HS-27A (cell line): Measurements from ENCODE around the gene B3GNT8.
"Not testable (repeated sequence)": the region's sequence is repeated elsewhere in the genome, so short reads cannot be mapped to it uniquely, and the experiment has no call there.

Experiments
- DNase-seq: peaks from one replicate; pipeline ENCODE4 v3.0.0-alpha.2; 2012; ENCODE audit warnings: low read depth, missing footprints

The B3GNT8 gene

DNA sequence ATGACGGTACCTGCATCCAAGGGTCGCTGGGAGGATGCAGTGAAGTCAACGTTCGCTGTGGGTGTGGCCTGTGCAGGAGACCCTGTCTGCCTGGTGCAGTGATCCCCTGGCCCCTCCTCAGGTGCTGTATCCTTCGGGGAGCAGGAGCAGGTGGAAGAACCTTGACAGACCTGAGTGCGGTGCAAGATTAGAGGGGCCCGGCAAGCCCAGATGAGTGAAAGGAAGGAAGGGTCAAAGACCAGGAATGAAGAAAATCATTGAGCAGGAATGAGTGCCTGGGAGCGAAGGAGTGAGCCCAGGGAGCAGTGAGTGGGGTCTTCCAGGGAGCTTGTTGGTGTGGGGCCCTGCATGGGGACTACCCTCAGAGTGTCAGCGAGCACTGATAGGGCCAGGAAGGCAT is 12.7 kb downstream of the B3GNT8 start:
- no peak for DNase-seq

- no peak for DNase-seq
These were observed 13.2 kb downstream of the B3GNT8 start for GRCh38 chr19:41413947-41414346.

- DNase-seq = no peak
These were observed 14.2 kb downstream of the B3GNT8 start for GRCh38 chr19:41412953-41413352.

- DNase-seq = no peak
These were observed 15.3 kb downstream of the B3GNT8 start for GRCh38 chr19:41411968-41412265.

DNA sequence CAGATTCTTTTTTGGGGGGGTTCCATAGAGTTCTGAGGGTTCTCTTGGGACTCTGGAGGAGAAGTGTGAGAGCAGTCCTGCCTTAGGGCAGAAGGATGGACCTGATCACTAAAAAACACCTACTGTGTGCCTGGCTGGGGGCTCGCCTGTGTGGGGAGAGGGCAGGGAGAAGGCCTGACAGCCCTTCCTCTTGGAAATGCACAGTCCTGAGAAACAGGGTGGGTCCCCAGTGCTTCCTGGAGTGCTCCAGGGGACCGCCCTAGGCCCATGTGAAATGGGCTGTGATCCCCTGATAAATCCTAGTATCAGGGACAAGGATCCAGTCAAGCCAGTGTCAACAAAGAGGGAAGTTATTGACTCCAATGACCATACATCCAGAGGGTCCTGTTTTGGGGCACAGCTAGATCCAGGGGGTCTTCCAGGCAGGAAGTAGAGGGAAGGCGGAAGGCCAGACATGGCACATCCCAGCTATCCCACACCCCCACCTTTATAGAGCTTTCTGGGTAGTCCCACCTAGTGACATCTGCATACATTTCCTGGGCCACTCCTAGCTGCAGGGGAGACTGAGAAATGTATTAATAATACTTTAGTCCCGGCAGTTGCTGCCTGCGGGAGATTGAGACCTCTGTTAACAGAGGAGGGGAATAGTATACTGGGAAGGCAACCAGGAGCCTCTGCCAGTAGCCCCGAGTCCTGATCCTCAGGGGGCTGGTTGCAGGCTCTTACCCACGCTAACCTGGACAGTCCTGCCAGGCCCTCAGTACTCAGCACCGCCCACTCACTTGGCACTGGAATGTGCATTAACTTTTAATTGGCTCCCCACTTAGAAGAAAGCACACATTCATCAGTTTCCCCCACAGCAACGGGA is 15.8 kb downstream of the B3GNT8 start:
- no peak for DNase-seq

GRCh38 chr19:41410336-41411054 is 16.7 kb downstream of the B3GNT8 start:
- no peak for DNase-seq

- DNase-seq = no peak
These were observed 17.9 kb downstream of the B3GNT8 start for GRCh38 chr19:41409288-41409687.

DNA sequence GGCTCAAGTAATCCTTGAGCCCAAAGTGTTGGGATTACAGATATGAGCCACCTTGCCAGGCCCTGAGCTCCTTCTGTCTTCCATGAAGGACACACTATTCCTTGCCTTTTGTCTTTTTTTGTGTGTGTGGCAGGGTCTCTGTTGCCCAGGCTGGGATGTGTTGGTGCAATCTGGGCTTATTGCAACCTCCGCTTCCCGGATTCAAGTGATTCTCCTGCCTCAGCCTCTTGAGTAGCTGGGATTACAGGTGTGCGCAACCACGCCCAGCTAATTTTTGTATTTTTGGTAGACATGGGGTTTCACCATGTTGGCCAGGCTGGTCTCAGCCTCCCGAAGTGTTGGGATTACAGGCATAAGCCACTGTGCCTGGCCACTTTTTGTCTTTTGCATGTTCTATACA is 18.3 kb downstream of the B3GNT8 start:
- not testable (repeated sequence) for DNase-seq

GRCh38 chr19:41408256-41408655 is 18.9 kb downstream of the B3GNT8 start:
- DNase-seq = no peak

DNA sequence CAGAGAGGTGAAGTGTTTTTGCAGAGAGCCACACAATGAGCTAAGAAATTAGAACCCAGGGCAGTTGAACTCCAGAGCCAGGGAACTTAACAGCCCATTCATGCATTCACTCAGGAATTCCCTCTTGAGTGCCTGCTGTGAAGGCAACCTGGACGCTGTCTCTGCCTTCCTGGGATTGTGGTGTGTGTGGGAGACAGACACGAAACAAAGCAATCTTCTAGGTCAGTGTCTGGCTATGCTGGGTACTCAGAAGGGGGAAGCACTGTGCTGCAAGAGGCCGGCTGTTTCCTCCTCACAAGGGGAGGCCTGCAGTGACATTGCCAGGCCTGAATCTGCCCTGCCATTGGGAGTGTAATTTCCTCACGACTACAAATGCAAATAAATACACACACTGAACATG is 19.9 kb downstream of the B3GNT8 start:
- DNase-seq = no peak

GRCh38 chr19:41405776-41406175 is 21.4 kb downstream of the B3GNT8 start:
- DNase-seq = no peak

DNA sequence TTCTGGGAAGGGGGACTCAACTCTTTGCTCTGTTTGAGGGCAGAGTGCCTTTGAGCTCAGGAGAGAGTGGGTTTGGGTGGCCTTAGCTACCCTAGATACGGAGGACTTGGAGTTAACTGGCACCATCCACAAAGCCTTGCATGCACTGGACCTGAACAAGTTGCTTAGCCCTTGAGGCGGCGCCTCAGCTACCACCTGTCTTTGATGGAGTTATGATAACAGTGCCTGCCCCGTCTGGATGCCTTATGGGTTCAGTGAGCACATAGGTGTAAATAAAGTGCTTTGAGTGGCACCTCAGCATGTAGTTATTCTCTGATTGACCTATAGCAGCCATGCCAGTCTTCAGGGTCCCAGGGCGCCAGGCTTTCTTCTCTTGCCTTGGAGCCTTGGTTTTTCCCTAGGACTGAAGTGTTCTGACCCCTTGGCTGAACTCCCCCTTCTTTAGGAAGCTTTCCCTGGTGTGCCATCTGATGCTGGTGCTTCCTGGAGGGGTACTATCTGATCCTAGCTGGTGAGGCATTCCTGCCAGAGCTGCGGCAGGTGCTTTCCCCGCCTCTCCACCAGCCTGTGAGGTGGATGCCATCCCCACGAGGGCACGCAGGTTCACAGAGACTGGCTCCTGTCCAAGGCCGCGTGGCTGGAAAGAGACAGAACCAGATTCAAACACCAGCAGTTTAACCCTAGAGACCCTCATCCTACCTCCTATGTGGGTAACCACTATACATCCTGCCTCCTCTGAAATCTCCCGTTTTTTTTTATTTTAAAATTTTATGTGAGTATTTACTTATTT is 23.8 kb downstream of the B3GNT8 start:
- DNase-seq = no peak

DNA sequence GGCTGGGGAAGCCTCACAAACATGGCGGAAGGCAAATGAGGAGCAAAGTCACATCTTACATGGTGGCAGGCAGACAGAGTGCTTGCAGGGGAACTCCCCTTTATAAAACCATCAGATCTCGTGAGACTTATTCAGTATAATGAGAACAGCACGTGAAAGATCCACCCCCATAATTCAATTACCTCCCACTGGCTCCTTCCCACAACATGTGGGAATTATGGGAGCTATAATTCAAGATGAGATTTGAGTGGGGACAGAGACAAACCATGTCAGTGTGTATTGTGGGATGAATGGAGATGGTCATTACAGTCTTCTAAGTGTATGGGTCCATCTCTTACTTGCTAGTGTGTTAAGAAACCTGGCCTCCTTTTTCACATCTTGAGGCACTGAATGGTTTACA is 25.2 kb downstream of the B3GNT8 start:
- no peak for DNase-seq

DNA sequence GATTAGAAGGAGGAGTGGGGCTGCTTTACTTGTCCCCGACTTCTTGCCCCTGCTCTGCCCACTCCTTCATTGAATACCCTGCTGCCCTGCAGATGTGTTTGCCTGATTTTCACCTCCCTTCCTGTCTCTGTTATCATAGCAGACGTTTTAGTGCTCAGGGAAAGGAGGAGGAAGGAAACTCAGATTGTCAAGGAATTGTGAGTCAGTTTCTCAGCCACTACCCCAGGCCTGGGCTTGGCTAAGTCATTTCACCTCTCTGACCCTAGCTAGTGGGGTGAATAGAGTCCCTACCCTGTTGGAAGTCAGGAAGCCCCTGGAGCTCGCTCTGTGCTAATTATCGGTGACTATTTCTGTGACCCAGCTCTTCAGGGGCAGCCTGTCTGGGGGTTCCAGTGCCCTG is 25.7 kb downstream of the B3GNT8 start:
- DNase-seq = no peak

- no peak for DNase-seq
These were observed 27.6 kb downstream of the B3GNT8 start for GRCh38 chr19:41399525-41399924.

DNA sequence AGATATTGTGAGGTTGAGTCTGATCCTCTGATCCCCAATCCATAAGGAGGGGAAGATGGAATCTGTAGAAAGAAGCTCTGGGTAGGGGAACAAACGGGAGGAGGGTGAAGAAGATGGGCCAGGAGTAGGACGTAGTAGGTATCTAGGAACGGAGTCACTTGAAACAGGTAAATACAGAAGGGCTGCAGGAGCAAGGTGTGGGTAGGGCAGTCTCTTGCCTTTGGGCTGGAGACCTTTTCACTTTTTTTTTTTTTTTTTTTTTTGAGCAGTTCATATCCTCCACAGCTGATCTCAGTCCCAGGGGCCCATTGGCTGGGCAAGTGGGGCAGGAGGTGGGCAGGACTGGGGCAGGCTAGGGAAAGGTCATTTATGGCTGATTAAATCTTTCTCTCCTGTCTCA is 28.1 kb downstream of the B3GNT8 start:
- DNase-seq = no peak

DNA sequence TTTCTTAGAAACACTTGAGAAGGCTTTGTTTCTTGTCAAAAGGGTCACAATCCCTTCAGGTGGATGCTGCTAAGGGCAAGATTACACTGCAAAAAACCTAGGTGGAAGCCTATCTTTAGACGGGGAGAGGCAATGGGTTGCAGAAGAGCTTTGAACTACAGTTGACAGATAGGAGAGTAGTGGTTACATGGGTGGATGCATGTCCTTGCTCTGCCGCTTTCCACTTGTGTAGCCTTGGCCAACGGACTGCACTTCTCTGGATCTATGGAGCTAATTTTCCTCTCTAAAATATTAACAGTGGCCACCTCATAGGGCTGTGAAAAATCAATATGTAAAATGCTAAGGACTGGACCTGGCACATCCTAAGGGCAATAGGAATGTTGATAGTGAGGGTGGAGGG is 28.6 kb downstream of the B3GNT8 start:
- DNase-seq = no peak

DNA sequence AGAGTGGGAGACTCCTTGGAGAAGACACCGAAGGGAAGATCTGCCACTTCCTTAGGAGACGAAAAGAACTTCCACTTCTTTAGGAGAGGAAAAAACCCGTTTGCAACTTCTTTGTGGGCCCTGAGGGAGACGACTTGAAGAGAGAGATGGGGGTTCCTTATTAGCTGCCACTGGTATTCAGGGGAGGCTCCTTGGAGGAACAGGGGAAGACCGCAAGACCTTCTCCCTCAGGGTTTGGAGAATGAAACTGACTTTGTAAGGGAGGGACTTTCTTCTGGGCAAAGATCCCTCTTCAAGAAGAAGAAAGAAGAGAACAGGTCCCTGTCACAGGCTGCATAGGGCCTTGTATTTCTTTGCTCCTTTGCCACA is 29.1 kb downstream of the B3GNT8 start:
- DNase-seq = no peak

DNA sequence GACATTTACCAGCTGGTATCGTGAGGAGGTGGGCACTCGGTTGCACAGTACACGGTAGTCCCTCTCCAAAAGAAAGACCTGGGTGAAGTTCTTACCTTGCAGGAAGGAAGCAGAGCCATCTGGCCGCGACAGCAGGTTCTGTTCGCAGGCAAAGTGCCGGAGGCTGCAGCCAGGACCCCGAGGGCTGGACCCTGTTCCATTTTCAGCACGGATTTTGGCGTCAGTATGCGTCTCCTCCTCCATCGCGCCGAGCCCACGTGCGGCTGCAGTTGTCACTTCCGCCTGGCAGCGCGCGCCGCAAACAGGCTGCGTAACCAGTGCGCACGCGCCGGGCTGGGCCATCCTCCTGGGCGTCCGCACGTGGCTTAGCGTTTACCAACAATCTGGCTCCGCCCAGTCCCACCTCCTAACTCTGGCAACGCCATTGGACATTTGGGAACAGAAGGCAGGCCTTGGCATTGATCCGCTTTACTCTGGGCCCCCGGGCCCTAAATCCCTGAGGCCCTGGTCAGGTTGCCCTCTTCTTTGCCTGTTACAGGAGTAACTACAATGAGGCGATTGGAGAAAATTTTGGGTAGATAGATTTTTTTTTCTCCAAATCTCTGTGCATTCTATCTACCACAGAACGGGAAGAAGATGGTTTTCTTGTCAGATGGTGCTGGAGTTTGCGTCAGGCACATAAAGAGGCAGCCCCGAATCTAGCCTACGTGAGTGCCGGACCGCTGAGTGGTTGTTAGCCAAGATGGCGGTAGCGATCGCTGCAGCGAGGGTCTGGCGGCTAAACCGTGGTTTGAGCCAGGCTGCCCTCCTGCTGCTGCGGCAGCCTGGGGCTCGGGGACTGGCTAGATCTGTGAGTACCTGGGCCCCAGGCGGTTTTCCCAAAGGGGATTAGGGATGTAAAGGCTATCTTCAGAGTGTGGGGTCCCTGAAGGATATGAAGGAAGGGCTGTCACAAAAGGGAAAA is 29.8 kb downstream of the B3GNT8 start, which contains the start of the genes BCKDHA and EXOSC5:
Gene BCKDHA (plus strand): TSS at position 733 of the 964 bp plus-strand sequence. CDS start 10 bp downstream, at position 743.
Gene EXOSC5 (minus strand): TSS at position 274 of the 964 bp plus-strand sequence. CDS start 31 bp downstream, at position 243.
- DNase-seq = peak; percentile 100

DNA sequence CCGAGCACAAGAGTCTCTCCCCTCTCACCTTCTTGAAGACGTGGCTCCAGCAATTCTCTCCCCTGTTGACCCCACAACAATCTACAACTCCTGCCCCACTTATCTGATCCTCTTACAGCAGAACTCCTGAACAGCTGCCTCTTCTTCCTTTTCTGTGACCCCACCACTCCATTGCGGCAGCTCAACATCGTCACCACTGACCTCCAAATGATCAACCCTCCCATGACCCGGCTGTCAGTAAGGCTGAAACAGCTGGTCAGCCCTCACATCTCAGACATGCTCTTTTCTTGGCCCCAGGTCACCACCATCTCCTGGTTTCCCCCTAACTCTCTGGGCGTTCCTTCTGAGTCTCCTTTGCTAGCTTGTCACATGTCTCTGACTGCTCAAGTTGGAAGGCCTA is 31.8 kb downstream of the B3GNT8 start:
- DNase-seq = no peak

DNA sequence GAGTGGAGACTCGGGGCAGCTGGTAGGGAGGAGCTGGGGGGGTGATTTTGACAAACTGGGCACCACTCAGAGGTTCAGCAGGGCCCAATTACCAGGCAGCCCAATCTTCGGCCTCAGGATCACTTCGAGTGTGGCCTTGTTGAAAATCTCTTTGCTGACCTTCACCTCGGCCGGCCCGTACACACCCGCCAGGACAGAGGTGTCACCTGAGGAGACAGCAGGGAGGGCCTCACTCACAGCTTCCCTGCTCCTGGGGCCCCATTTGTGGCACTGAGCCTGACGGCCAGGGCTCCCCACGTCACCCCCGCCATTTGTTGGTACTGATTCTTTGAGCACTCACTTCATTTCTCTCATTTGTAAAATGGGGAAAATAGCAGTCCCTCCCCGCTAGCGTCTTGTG is 34.4 kb downstream of the B3GNT8 start:
- DNase-seq = no peak
